ENCODE measurements around the gene ZRANB2.
A peak's percentile ranks its signal among the peaks of the same experiment; 100 is the strongest.

The ZRANB2 gene

GRCh38 chr1:71068325-71069240, 12.3 kb downstream of the ZRANB2 start:
- DNase-seq, result no peak

DNA sequence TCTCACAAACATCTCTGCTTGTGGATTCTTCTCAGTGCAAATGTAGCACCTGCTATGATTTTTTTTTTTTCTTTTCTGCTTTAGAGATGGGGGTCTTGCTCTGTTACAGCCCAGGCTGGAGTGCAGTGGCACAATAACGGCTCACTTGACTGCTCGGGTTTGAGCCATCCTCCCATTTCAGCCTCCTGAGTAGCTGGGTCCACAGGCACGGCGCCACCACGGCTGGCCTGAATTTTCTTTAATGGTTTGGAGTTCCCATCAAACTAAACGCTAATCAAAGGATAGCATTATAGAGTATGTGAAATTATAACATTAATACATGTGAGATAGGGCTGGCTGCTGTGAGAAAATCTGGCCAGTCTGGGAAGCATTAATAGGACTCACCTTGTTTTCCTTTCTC, 26.0 kb downstream of the ZRANB2 start:
- no peak for DNase-seq

DNA sequence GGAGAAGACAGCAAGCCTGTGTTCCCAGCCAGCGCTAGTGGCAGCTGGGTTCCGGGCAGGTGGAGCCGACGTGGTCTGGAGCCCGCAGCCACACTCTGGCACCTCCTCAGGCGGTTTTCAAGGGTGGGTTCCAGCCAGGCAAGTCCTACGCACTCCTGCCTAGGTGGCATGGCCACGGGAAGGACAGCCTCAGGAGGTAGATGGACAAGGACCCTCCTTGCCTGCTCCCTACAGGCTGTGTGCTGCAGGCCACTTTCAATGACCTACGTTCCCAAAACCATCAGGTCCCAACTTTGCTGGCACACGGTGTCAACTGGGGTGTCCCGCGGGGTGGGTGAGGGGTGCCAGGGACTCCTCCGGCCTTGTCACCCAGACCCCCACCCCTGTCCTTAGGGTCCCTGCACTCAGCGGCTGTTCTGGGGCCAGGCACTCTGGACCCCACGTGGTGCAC, 26.5 kb downstream of the ZRANB2 start:
- DNase-seq, result no peak

DNA sequence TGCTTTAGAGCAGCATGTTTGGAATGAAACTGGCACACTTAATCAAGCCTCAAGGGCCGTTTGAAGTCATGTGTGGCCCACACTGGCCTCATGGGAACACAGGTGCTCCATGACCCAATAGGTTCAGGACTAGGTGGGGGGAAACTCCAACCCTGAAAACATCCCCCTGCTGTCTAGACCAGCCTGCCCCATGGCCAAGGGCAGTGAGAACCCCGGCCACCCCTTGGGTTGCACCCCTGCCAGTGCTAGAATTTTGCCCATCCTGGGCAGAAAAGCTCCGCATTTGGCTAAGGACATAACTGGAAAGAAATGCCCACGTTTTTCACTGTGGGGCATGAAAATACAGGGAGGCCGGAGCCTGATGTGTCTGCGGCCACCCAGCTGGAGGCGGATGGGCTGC, 27.1 kb downstream of the ZRANB2 start:
- no peak for DNase-seq

GRCh38 chr1:71053146-71053545, 27.7 kb downstream of the ZRANB2 start:
- DNase-seq, result no peak

- peak; percentile 79 for DNase-seq
These were observed 30.8 kb downstream of the ZRANB2 start for GRCh38 chr1:71049951-71050598.

GRCh38 chr1:71047635-71048607, 32.9 kb downstream of the ZRANB2 start, which contains the start of gene PTGER3:
PTGER3 (minus strand) TSS chr1:71047816; CDS start chr1:71047577, 239 bp downstream.
- no peak for DNase-seq

DNA sequence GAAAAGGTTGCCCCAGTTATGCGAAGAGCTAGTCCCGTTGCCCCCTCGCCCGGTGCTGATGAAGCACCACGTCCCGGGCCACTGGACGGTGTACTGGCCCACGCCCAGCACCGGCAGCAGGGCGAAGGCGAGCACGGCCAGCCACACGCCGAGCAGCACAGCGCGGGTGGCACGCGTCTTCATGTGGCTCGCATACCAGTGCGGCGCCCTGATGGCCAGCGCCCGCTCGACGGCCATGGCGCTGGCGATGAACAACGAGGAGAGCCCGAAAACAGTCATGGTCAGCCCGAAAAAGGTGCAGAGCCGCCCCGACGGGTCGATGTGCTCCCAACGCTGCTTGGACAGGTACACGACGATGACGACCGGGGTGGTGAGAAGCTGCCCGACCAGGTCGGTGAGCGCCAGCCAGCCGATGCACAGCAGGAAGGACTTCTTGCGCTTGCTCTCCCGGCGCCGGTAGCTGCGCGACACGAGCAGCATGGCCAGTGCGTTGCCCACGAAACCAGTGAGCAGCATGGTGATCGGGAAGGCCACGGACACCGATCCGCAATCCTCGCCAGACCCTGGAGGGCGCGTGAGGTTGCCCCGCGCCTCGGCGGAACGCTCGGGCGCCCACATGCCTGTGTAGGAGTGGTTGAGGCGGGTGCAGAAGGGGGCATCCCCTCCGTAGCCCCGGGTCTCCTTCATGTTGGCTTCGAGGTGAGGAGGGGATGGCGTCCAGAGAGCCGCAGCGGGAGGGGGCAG, 33.8 kb downstream of the ZRANB2 start:
- no peak for DNase-seq

DNA sequence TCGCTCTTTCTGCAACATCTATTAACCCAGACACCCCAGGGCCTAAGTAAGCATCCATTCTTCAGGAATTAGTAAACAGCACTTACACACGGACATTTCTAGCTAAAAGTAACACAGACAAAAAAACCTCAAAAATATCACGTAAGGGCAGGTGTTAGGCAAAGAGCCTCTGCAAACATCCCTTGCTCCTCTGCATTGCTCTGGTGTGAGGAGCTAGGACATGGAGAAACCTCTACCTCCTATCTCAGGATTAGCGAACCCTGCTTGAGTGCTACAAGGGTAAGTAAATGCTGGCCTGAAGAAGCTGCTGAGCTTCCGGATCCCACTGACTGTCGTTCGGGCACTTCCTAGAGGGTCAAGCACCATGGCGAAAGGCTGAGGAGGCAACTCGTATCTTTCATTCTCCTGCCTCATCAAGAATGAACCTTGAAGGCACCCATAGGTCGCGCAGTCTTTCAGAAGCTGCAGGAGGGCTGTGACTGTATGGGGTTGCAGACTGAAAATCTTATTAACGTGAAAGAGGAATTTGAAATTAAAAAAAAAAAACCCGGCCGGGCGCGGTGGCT, 35.3 kb downstream of the ZRANB2 start:
- DNase-seq, result no peak

DNA sequence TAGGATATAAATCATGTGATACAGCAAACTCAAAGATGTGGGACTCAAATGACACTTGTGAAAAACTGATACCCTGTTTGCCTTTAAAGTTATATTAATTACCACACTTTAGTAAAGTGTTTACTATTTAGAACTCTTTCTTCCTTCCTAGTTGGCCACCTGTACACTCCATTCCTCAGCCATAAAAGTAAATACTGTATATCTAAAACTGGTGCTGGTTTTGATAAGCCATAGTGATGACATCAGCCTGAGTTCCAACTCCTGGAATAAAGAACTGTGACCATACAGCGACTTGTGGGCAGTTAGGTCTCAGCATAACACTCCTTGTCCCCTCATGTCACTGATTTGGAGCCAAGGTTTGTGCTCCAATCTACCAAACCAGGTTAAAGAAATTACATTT, 36.0 kb downstream of the ZRANB2 start:
- DNase-seq, result no peak

- no peak for DNase-seq
These were observed 37.8 kb downstream of the ZRANB2 start for GRCh38 chr1:71043065-71043464.

DNA sequence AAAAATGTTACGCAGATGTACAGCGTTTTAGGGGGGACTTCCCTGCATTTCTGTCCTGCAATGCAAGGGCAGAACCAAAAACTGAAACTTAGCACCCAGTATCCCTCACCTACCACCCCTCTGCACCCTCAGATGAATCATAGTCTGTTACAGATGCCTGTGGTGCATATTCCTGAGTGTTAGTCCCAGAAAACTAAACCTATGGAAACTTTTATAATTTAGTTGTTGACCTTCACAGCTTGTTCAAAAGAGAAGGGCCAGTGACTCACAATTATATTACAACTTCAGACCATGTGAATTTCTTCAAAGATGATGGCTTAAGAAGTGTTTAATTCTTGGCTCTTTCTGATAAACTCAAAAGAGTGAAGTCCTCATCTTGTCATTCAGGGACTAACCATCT, 39.0 kb downstream of the ZRANB2 start:
- DNase-seq, result no peak

GRCh38 chr1:71039661-71040262, 41.1 kb downstream of the ZRANB2 start:
- DNase-seq, result no peak

DNA sequence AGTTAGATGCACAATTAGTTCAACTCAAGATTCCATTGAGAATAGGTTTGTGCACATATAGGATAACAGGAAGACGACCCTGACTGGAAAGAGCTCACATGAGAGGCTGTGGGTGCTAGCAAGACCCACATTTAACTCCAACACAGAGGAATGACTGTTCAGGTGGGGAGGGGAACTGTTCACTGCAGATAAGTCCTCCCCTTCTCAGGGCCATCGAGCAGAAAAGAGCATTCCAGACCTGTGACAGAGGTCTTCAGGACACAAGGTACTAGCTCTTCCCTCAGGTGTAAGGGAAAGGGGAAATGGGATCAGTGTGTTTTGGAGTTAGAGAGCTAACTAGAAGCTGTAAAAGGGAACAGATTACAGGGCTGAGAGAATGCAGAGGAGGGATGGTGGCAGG, 41.9 kb downstream of the ZRANB2 start:
- no peak for DNase-seq

GRCh38 chr1:71037829-71038620, 42.8 kb downstream of the ZRANB2 start:
- no peak for DNase-seq

DNA sequence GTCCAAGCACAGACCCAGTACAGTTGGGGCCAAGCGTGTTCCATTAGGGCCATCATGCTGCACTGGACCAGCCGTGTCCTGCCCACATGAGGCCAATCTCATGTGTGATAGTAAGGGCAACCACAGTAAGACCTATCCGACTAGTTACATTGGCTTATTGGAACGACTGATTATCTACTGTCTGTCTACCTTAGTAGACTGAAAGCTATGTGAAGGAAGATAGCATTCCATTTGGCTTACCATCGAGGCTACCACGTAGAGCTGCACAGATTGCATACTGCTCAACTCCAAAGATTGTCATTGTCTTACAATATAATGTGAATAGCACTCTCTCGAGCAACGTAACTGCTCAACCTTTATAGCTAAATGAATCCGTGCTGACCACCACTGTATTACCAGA, 43.8 kb downstream of the ZRANB2 start:
- DNase-seq, result no peak

- no peak for DNase-seq
These were observed 47.7 kb downstream of the ZRANB2 start for GRCh38 chr1:71033136-71033535.

GRCh38 chr1:71031426-71031825, 49.4 kb downstream of the ZRANB2 start:
- DNase-seq, result no peak

DNA sequence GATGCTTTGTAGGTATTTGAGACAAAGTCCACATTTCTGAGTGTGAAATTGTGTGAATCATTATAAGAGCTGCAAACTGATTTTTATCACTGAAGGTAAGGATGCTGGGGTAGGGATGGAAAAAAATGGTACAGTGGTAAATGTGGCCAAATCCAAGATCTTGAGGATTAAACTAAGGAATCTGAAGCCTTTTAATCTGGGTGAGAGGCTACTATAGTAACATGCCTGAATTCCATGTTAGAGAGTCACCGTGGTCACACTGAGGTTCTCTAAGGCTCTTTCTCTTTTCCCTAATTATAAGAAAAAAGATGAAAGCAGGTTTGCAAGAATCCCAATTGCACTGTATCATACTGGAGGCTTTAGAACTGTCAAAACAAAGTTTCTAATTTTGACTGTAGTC, 50.8 kb downstream of the ZRANB2 start:
- no peak for DNase-seq

GRCh38 chr1:71028981-71029380, 51.9 kb downstream of the ZRANB2 start:
- no peak for DNase-seq

DNA sequence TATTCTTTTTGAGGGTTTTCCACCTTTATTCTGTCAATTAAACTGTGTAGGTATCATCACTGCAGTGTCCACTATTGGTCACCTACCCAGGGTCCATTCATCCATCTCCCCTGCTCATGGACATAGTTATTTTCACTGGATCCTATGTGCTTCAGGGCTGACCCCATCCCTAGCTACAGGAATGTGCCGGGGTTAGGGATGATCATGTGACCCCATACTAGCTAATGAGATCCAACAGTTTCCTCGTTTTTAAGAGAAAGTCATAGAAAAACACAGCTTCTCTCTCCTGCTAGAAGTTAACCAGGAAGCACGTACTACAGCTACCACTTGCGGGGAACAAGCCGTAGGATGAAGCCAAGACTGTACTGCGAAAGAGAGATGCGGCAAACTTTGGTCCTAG, 52.8 kb downstream of the ZRANB2 start:
- DNase-seq, result no peak

Data from midbrain (tissue), 1 donor.